Retinal pigment epithelial cell (primary cell): ENCODE results near the gene ABCA7.
A peak's percentile ranks its signal among the peaks of the same experiment; 100 is the strongest.

ENCODE experiments used
- DNase-seq: peaks from one replicate; pipeline ENCODE4 v3.0.0-alpha.2; 2010; ENCODE audit warnings: low read depth
- H3K4me3 ChIP-seq: 2 replicates; pipeline ENCODE4 v1.5.1; 2011; ENCODE audit warnings: mild to moderate bottlenecking, low read length, control low read depth, moderate library complexity
- TF ChIP-seq, protein P1 (sequence below): conservative IDR thresholded peaks from 2 replicates; pipeline ENCODE4 v1.5.1; 2011; ENCODE audit warnings: low read depth, low read length, control low read depth, inconsistent platforms

ABCA7 gene

DNA sequence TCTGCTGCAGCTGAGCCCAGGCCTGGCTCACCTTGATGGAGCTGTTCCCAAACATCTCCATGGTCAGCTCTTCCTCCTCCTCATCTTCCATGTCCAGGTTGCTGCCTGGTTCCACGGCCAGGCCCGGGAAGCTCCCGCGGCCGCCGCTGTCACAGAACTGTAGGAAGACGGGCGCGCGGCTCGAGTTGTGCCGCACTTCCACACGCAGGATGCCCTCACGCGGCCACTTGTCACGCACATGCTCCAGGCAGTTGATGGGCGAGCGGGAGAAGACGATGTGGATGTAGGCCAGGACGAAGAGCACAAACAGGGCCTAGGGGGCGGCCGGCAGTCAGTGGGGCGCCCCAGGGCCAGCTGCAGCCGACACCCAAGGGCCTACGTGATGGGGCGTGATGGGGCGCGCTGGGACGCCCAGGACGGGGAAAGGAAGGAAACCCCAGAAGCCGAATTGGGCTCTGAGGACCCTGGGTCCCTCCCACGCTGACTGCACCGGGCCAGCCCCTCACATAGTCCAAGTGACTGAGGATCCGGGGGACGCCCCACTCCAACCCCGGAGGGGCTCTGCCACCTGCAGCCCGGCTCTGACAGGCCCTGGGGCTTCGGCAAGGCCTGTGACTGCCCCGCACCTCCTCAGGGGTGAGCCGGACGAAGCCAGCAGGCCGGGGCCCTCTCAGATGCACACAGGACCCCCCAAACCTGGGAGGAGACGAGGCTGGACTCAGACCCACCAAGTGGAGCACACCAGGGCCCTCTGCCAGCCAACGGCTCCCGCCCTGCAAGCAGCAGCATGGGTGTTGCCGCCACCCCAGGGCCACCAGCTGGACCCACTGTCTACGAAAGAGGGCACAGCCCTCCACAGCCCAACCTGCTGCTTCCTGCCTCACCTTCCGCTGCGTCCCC lies 25.5 kb upstream of the ABCA7 start:
- DNase-seq = no peak
- TF ChIP-seq, protein P1, sequence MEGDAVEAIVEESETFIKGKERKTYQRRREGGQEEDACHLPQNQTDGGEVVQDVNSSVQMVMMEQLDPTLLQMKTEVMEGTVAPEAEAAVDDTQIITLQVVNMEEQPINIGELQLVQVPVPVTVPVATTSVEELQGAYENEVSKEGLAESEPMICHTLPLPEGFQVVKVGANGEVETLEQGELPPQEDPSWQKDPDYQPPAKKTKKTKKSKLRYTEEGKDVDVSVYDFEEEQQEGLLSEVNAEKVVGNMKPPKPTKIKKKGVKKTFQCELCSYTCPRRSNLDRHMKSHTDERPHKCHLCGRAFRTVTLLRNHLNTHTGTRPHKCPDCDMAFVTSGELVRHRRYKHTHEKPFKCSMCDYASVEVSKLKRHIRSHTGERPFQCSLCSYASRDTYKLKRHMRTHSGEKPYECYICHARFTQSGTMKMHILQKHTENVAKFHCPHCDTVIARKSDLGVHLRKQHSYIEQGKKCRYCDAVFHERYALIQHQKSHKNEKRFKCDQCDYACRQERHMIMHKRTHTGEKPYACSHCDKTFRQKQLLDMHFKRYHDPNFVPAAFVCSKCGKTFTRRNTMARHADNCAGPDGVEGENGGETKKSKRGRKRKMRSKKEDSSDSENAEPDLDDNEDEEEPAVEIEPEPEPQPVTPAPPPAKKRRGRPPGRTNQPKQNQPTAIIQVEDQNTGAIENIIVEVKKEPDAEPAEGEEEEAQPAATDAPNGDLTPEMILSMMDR = no peak
- H3K4me3 ChIP-seq = no peak overlapping the region

DNA sequence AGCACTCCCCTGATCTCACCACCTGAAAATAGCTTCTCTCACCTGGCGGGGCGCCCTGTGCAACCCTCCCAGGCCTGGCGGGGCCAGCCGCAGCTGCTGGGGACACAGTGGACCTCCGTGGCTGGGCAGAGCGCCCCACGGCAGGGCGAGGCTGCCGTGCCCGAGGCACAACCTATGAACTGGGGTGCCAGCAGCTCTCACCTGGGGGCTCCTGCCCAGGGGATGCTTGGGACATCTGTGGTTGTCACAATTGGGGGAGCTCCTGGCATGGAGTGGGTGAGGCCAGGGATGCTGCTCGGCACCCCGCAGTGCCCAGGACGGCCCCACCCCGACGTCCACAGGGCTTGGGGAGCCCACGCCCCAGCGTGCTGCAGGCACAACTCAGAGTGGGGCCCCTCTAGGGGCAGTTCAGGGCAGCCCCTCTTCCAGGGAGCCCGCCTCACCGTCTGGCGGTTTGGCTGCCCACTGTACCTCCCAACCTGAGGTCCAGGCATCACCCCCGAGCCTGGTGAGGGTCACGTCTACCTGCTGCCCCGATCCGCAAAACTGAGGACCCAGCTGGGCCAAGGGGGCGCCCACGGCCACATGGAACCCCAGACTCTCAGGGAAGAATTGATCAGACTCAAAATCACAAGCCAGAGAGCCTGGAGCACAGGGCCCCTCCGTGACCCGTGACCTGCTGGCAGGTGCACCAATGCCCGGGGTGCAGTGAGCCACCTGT lies 24.7 kb upstream of the ABCA7 start:
- TF ChIP-seq, protein P1 = no peak

DNA sequence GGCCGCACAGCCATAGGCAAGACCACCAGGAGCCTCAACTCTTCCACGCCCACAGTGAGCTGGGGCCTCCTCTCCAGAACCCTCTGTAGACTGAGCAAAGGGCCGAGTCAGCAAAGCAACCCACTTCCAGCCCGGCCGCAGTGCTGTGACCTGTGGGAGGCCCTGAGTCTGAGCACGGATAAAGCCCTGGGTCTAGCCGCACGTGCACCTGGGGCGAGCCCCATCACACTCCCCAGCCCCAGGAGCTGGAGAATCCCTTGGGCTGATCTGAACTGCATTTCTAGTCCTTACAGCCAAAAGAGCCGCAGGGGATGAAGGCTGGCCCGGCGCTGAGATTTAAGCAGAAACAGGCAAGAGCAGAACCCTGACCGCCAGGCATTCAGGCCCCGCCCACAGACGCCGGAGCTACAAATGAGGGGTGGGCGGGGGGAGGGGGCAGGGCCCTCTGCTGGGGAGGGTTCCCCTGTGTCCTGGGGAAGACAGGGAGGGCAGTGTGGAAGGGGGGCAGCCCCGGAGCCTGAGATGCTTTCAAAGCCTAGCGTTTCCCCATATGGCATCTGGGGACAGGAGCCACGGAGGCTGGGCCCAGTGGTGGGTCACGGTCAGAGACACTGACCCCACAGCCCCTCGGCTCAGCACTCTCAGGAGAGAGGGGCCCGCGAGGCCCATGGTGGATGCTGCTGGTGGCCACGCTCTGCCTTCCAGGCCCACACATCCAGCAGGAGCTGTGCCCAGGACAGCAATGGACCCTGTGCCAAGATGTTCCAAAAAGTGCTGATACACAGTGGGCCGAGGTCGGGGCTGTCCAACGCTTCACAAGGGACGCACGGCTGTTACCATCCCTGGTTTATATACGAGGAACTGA lies 23.9 kb upstream of the ABCA7 start:
- DNase-seq = no peak
- TF ChIP-seq, protein P1 = no peak
- H3K4me3 ChIP-seq = no peak overlapping the region

More for the DNA sequence above, 24.7 kb upstream of the ABCA7 start:
- no peak for DNase-seq
- no peak overlapping the region for H3K4me3 ChIP-seq

DNA sequence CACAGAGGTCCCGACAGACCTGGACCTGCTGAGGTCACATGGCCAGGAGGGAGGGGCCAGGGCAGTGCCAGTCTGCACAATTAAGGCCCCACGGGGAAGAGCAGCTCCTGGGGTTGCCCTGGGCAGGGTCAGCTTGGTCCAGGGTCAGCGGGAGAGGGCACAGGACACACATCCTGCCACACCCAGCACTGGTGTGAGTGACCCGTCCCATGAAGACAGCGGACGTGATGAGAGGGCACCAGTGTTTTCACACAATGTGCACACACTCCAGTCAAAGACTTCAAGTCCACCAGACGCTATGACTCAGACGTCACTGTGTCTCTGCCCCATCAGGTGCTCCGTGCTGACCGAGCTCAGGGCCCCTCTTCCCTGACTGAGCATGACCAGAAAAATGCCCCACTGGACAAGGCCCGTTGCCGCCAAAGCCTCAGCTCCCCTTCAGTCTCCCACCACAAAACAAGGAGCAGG lies 23.2 kb upstream of the ABCA7 start:
- H3K4me3 ChIP-seq = no peak overlapping the region
- DNase-seq = peak; percentile 80
- TF ChIP-seq, protein P1 = no peak

DNA sequence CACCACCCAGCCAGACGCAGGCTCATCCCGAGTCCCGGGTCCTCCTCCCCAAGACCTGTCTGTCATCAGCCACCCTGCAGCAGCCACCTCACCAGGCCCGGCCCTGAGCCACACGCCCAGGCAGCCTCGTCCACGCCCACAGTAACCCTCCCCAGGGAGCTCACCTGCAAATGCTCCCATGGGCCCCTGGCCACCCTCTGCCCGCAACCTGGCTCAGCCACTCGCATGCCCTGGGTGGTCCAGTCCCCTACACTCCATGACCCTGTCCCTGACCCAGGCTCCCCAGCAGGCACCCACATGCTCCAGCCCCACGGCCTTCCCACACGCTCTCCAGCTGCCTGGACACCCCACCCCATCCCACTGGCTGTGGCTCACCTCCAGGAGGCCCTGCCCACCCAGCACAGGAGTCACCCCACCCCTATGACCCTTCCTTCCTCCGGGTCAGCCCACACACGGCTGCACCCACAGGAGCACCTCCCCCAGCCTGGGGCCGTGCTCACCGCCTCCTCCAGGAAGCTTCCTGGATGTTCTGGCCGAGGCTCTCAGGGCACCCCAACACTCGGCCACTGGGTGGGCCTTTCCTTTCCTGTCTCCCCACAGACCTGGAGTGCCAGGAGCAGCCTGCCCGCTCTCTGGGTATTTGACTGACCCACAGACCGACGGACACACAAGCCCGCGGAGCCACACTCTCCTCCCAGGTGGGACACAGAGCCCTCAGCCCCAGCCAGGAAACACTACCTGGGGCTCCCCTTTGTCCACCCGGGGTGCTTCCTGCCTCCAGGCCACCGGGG lies 22.6 kb upstream of the ABCA7 start:
- no peak overlapping the region for H3K4me3 ChIP-seq
- TF ChIP-seq, protein P1 = no peak
- DNase-seq = no peak

DNA sequence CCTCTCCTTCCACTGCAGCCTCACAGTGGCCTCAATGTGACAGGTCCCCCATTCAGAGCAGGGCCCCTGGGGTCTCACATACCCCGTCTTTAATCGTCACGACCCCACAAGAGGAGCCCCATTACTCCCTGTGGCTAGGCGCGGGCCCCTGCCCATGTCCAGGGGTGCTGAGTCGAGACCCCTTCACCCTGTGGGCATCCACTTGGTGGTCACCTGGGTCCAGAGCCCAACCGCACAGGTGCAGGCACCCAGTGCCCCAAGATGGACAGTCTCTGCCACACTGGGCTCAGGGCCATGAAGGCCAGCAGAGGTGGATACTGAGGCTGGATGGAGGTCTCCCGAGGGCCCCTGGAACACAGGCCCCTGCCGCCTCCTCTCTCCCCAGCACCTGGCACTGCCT lies 22.0 kb upstream of the ABCA7 start:
- H3K4me3 ChIP-seq = no peak overlapping the region
- DNase-seq = no peak
- TF ChIP-seq, protein P1 = no peak
